PFSK-1 (cell line): ENCODE results near the gene TEX29.

ENCODE experiments used
- FOXP2 ChIP-seq: optimal IDR thresholded peaks from 2 replicates; pipeline ENCODE3; 2011; ENCODE audit warnings: borderline replicate concordance, control low read depth, inconsistent platforms; ENCODE audit not compliant: insufficient read depth; ENCODE audit errors: extremely low read length, extremely low read depth
- POLR2AphosphoS5 ChIP-seq: IDR thresholded peaks from 2 replicates; pipeline ENCODE4 v1.6.1; 2012; ENCODE audit warnings: low read depth, mild to moderate bottlenecking, control low read depth, low read length, moderate library complexity
- SIN3A ChIP-seq: IDR thresholded peaks from 2 replicates; pipeline ENCODE4 v1.6.1; 2012; ENCODE audit warnings: mild to moderate bottlenecking, low read length, moderate library complexity, borderline replicate concordance; ENCODE audit not compliant: insufficient read depth
- TAF1 ChIP-seq: IDR thresholded peaks from 2 replicates; pipeline ENCODE4 v1.6.1; 2012; ENCODE audit warnings: low read length, control low read depth, borderline replicate concordance; ENCODE audit not compliant: insufficient read depth
- TF ChIP-seq, protein P1 (sequence below), 2 experiments: IDR thresholded peaks; 2 replicates each; pipeline versions ENCODE4 v1.6.1 to v1.8.0; 2011 to 2012; ENCODE audit warnings: low read depth in 2 of 2, low read length in 2 of 2, control low read depth in 1 of 2, inconsistent platforms in 1 of 2, mild to moderate bottlenecking in 1 of 2, moderate library complexity in 1 of 2; ENCODE audit not compliant: insufficient read depth in 1 of 2

Gene TEX29

DNA sequence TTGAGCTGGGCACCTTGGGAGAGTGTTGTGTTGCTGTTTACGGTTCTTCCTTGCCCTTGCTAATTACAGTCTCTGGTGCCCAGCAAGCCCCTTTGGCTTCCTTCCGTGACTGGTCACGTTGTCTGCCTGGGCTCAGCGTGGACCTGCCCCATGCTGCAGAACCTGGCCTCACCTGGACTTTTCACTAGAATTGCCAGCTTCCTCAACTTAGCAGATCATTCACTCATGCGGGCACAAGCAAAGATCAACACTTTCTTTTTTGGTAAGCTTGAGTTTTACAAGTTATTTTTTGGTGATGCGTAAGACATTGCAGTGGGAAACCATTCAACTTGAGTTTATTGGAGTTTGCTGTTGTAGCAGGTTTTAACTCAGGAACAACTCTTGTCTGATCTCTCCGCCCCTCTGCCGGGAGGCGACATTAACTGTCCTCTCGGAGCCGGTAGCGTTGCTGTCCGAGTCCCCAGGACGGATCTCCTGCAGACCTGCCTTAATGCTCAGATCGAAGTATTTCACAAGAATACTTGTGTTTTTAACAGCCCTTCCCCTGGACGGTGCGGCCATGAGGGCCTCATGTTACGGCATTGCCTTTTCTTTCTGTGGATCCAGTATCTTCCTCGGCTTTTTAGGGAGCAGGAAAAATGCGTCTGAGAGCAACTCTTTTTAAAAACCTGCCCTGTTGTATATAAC lies 15.7 kb upstream of the TEX29 start:
- TF ChIP-seq, protein P1, sequence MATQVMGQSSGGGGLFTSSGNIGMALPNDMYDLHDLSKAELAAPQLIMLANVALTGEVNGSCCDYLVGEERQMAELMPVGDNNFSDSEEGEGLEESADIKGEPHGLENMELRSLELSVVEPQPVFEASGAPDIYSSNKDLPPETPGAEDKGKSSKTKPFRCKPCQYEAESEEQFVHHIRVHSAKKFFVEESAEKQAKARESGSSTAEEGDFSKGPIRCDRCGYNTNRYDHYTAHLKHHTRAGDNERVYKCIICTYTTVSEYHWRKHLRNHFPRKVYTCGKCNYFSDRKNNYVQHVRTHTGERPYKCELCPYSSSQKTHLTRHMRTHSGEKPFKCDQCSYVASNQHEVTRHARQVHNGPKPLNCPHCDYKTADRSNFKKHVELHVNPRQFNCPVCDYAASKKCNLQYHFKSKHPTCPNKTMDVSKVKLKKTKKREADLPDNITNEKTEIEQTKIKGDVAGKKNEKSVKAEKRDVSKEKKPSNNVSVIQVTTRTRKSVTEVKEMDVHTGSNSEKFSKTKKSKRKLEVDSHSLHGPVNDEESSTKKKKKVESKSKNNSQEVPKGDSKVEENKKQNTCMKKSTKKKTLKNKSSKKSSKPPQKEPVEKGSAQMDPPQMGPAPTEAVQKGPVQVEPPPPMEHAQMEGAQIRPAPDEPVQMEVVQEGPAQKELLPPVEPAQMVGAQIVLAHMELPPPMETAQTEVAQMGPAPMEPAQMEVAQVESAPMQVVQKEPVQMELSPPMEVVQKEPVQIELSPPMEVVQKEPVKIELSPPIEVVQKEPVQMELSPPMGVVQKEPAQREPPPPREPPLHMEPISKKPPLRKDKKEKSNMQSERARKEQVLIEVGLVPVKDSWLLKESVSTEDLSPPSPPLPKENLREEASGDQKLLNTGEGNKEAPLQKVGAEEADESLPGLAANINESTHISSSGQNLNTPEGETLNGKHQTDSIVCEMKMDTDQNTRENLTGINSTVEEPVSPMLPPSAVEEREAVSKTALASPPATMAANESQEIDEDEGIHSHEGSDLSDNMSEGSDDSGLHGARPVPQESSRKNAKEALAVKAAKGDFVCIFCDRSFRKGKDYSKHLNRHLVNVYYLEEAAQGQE (IDR thresholded peaks at IDR 0.05; ENCODE audit: insufficient read depth in 1 of 2, low read depth in 2 of 2, low read length in 2 of 2): no peak
- no peak for TF ChIP-seq TAF1

DNA sequence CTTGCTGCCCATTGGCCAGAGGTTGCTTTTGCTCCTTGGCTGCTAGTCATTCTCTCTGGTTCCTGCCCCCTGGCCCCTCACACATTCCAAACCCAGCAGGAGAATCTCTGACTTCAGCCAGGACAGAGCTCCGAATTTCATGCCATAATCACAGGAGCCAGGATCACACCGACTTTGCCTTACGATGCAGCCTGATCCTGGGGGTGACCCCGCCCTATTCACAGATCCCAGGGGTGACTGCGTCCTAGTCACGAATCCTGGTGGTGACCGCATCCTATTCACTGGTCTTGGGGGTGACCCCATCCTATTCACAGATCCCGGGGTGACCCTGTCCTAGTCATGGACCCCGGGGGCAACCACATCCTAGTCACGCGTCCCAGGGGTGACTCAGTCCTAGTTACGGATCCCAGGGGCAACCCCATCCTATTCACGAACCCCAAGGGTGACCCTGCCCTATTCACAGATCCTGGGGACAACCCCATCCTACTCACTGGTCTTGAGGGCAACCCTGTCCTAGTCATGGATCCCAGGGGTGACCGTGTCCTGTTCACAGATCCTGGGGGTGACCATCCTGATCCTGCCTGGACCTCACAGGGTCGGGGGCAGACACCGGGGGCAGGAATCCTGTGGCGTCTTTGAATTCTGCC lies 7.4 kb upstream of the TEX29 start:
- no peak for TF ChIP-seq TAF1
- TF ChIP-seq, protein P1 (IDR thresholded peaks at IDR 0.05; ENCODE audit: insufficient read depth in 1 of 2, low read depth in 2 of 2, low read length in 2 of 2): no peak
- no peak for TF ChIP-seq FOXP2
- no peak for TF ChIP-seq POLR2AphosphoS5
- no peak for TF ChIP-seq SIN3A

DNA sequence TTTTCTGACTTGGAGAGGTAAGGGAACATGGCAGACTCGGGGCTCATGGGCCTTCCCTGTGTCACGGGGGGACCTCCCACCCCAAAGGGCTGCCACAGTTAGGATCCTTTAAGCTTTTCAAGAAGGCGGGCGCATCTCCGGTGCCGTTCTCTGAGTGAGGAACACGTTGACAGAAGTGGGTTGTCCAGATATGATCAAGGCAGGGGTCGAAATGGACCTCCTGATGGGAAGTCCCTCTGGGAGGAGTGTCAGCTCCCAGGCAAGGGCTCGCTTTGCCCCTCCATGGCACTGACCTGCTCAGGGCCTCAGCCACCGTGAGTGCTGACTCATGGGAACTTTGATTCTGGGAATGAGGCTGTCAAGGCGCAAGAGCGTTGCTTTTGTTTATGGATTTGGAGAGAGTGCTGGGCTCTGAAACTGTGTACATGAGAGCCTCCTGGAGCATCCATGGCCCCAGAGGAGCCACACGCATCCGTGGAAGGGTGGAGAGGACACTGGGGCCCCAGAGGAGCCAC lies 6.5 kb upstream of the TEX29 start:
- TF ChIP-seq TAF1: no peak
- TF ChIP-seq SIN3A: no peak
- TF ChIP-seq, protein P1 (IDR thresholded peaks at IDR 0.05; ENCODE audit: insufficient read depth in 1 of 2, low read depth in 2 of 2, low read length in 2 of 2): no peak
- no peak for TF ChIP-seq POLR2AphosphoS5
- no peak for TF ChIP-seq FOXP2

DNA sequence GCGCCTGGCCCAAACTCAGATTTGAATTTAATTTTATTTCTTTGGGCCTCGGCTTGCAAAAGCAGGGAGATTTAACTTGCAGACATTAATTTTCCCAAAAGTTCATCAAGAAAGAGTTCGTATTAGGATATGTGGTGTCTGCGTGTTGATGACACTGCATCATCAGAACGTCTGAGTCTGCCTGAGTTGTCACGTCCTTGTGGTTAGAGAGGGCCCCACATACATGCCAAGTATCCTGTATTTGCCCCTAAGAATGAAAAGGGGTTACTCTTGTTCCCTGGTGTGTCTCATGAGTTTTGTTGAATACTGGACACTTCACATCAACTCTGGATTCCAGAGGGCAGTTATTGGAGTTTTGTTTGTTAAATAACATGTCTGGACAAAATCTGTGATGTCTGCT lies 5.6 kb upstream of the TEX29 start:
- TF ChIP-seq POLR2AphosphoS5 (no peak), TAF1 (no peak), FOXP2 (no peak), SIN3A (no peak)
- TF ChIP-seq, protein P1 (IDR thresholded peaks at IDR 0.05; ENCODE audit: insufficient read depth in 1 of 2, low read depth in 2 of 2, low read length in 2 of 2): no peak
